Astrocyte of the spinal cord (primary cell): ENCODE results near the gene NTRK2.

Experiments used
- DNase-seq: peaks from one replicate; pipeline ENCODE4 v3.0.0; 2011; ENCODE audit warnings: low read depth, low spot score
- H3K4me3 ChIP-seq: 2 replicates; pipeline ENCODE4 v1.5.1; 2011; ENCODE audit warnings: low read depth, mild to moderate bottlenecking, low read length, moderate library complexity
- CTCF ChIP-seq: IDR thresholded peaks from 2 replicates; pipeline ENCODE4 v1.5.1; 2012; ENCODE audit warnings: low read depth, mild to moderate bottlenecking, low read length, inconsistent platforms
- in situ Hi-C: cut with HindIII; loops from 2 replicates; pipeline ENCODE4 v1.10.0; 2017; ENCODE audit warnings: low sequenced_read_pairs

The NTRK2 gene

GRCh38 chr9:84738353-84738752 lies 68.8 kb downstream of the NTRK2 start:
- no peak for DNase-seq
- in situ Hi-C loops = no loop called here
- no peak overlapping the region for H3K4me3 ChIP-seq
- TF ChIP-seq CTCF = no peak

GRCh38 chr9:84742261-84742660 lies 72.7 kb downstream of the NTRK2 start:
- DNase-seq = no peak
- TF ChIP-seq CTCF = no peak
- in situ Hi-C loops = no loop called here
- H3K4me3 ChIP-seq = no peak overlapping the region

- no peak for TF ChIP-seq CTCF
- H3K4me3 ChIP-seq = no peak overlapping the region
- in situ Hi-C loops = no loop called here
- no peak for DNase-seq
Measured at GRCh38 chr9:84744195-84744594, 74.7 kb downstream of the NTRK2 start.

- in situ Hi-C loops = no loop called here
- H3K4me3 ChIP-seq = no peak overlapping the region
- TF ChIP-seq CTCF = no peak
- DNase-seq = no peak
Measured at GRCh38 chr9:84744726-84745125, 75.2 kb downstream of the NTRK2 start.

- in situ Hi-C loops = no loop called here
- no peak for TF ChIP-seq CTCF
- H3K4me3 ChIP-seq = no peak overlapping the region
- DNase-seq = no peak
Measured at GRCh38 chr9:84748112-84748511, 78.6 kb downstream of the NTRK2 start.

- no peak for DNase-seq
- in situ Hi-C loops = no loop called here
- H3K4me3 ChIP-seq = no peak overlapping the region
- TF ChIP-seq CTCF = no peak
Measured at GRCh38 chr9:84750152-84750865, 80.8 kb downstream of the NTRK2 start.
